ENCODE data around the gene VAMP2. TPM values are rescaled to one million over a fixed set of nuclear protein-coding genes. Genes with fewer than 3 reads are reported as not detected.

Gene VAMP2
- total RNA-seq, 1 donor from 2014 or later = 77.0 TPM

DNA sequence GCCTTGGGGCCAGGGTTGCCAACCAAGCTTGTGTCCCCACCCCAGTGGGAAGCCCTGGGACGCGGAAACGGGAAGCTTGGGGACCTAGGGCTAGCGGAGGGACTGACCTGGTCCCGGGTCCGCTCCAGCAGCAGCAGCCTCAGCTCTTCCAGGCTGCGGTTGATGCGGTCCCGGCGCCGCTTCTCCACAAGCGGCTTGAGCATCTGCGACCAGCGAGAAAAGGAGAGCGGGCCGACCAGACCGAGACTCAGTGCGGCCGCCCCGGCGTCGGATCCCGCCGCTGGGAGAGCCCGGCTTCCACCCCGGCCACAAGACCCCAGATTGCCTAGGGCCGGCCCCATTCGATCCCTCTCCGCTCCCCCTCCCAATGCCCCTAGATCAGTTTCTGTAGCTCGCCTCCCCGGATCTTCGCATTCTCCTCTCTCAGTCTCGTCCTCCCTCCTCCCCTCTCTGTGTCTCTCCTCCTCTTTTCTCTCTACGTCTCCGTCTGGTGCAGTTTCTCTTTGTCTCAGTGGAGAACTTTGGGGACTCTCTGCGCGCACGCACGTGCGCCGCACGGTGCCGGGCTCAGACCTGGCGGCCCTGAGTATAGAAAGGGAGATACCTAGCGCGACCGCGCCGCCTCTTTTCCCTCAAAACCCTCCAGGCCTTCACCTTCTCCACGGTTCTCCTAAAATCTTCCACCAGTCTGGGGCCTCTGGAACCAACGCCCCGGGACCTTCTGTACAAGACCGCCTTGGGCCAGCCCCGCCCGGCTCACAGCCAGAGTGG lies 39.6 kb downstream of the VAMP2 start:
- TF ChIP-seq, protein P1, sequence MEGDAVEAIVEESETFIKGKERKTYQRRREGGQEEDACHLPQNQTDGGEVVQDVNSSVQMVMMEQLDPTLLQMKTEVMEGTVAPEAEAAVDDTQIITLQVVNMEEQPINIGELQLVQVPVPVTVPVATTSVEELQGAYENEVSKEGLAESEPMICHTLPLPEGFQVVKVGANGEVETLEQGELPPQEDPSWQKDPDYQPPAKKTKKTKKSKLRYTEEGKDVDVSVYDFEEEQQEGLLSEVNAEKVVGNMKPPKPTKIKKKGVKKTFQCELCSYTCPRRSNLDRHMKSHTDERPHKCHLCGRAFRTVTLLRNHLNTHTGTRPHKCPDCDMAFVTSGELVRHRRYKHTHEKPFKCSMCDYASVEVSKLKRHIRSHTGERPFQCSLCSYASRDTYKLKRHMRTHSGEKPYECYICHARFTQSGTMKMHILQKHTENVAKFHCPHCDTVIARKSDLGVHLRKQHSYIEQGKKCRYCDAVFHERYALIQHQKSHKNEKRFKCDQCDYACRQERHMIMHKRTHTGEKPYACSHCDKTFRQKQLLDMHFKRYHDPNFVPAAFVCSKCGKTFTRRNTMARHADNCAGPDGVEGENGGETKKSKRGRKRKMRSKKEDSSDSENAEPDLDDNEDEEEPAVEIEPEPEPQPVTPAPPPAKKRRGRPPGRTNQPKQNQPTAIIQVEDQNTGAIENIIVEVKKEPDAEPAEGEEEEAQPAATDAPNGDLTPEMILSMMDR (IDR thresholded peaks at IDR 0.05) = no peak
- Histone ChIP-seq H3K36me3 (no peaks in the 10 kb centered on the region), H3K9me3 (no peaks in the 10 kb centered on the region), H3K27me3 (ENCODE audit: low read depth) (peaks cover 48% of the 10 kb centered on the region), H3K27ac (no peak overlapping the region), H3K4me3 (peak overlapping the region; percentile 74), H3K4me1 (peaks cover 83% of the 10 kb centered on the region)
- intact Hi-C loops (cut with DNase I) = no loop called here
- ATAC-seq (no peak), DNase-seq (no peak)

DNA sequence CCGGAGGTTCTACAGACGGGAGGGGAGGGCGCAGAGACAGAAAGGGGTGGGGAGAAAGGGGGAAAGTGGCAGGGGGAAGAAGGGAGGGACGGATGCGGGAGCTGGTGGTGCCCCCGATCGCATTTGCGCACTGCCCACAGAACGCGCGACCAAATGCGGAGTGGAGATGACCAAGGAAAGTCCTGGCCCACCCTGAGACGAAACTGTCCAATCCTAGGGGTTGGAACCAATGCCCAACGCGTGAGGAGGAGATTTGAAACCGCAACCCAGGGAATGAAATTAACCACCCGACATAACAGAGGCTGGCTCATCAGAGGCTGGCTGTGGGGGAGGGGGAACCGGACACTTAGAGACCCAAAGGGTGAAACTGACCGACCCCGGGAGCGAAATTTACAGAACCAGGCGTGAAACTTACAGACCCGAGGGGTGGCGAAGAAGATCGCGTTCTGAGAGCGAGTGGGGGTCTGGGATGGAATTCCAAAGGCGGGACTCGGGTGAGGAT lies 40.3 kb downstream of the VAMP2 start:
- ATAC-seq (no peak), DNase-seq (no peak)
- peak overlapping the region; percentile 74 for H3K4me3 ChIP-seq
- no peaks in the 10 kb centered on the region for H3K36me3 ChIP-seq
- no peaks in the 10 kb centered on the region for H3K9me3 ChIP-seq
- H3K27ac ChIP-seq = no peak overlapping the region
- intact Hi-C loops (cut with DNase I) = no loop called here
- peaks cover 89% of the 10 kb centered on the region for H3K4me1 ChIP-seq
- TF ChIP-seq, protein P1 (IDR thresholded peaks at IDR 0.05) = no peak
- H3K27me3 ChIP-seq (ENCODE audit: low read depth) = peaks cover 47% of the 10 kb centered on the region

DNA sequence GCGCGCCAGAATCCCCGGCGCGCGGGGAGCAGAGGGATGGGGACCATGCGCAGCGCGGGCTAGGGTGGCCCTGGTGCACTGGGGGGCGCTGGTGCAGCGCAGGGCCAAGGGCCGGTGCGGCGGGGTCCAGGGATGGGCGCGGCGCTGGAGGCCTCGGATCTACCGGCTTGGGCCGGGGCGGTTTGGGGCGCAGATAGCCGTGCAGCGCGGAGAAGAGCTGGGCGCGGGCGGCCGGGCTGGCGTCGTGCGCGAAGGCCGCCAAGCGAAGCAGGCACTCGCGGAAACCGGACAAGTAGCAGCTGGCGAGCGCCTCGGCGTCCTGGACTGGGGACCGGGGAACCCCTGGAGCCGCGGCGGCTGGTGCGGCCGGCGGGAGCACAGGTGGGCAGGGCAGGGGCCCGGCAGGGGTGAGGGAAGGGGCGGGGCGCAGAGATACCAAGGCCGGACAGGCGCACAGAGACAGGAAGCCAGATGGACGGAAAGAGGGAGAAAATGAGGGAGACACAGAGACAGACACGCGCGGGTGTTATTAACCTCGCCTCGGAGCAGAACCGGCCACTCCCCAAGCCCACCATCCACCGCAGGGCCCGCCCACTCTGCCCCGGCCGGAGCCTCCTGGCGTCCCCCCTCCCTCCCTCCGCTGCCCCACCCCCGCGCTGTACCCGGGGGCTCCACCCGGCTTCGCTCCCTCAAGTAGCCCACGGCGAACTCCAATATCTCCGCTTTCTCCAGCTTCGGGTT lies 40.9 kb downstream of the VAMP2 start:
- intact Hi-C loops (cut with DNase I) = no loop called here
- peaks cover 88% of the 10 kb centered on the region for H3K4me1 ChIP-seq

DNA sequence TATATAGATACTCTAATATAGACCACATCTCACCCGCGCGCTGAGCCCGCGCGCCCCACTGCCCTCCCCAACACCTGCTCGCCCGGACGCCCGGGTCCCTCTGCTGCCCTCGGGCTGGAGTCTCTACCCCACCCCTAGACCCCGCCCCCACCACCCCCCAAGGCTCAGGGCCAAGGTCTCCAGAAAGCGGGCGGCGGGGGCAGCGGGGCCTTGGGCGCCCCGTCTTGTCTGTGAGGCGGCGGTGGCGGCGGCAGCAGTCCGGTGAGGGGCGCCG lies 41.4 kb downstream of the VAMP2 start:
- Histone ChIP-seq H3K36me3 (no peaks in the 10 kb centered on the region), H3K4me3 (peak overlapping the region; percentile 74), H3K27me3 (ENCODE audit: low read depth) (peaks cover 59% of the 10 kb centered on the region), H3K9me3 (no peaks in the 10 kb centered on the region), H3K4me1 (peaks cover 85% of the 10 kb centered on the region), H3K27ac (peak overlapping the region; percentile 2)
- DNase-seq = no peak
- TF ChIP-seq, protein P1 (IDR thresholded peaks at IDR 0.05) = no peak
- intact Hi-C loops (cut with DNase I) = no loop called here
- ATAC-seq = no peak

More for the DNA sequence above, 40.9 kb downstream of the VAMP2 start:
- TF ChIP-seq, protein P1 (IDR thresholded peaks at IDR 0.05) = peak; percentile 50
- DNase-seq (no peak), ATAC-seq (peak; percentile 5 to 21)
- Histone ChIP-seq H3K9me3 (no peaks in the 10 kb centered on the region), H3K4me3 (peak overlapping the region; percentile 74), H3K27me3 (ENCODE audit: low read depth) (peaks cover 54% of the 10 kb centered on the region), H3K27ac (peak overlapping the region; percentile 2), H3K36me3 (no peaks in the 10 kb centered on the region)

DNA sequence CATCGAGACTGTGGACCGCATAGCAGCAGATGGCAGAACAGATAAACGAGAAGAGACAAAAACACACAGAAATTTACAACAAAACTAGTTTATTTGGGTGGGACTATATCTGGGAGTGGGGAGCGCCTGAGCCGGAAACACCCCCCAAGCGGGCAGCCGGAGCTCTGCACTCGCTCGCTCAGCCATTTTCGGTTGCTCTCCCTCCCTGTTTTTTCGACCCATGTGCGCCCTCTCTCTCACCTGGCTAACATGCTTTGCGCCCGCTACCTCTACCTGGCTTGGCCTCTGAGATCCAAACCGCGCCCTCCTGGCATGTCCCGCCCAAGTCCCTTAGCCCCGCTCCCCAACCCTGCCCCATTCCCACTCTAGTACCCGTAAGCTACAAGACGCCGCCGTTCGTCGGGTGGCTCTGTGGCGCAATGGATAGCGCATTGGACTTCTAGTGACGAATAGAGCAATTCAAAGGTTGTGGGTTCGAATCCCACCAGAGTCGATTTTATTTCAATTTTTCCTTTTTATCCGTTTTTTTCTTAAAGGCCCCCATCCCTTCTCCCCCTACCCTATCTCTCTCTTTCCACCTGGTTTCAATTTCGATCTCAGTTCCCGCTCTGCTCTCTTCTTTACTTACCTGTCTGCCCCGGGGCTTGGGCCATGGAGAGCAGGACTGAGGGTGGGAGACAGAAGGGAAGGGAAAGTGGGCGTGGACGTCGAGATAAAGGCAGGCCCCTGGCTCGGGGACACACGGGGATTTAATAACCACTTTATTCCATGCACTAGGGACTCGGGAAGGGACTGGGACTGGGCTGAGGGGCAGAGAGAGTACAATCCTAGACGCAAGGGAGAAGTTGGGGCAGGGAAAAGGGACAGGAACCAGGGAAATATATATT lies 42.0 kb downstream of the VAMP2 start:
- Histone ChIP-seq H3K4me3 (peak overlapping the region; percentile 74), H3K27ac (peak overlapping the region; percentile 75), H3K36me3 (no peaks in the 10 kb centered on the region), H3K4me1 (peaks cover 79% of the 10 kb centered on the region), H3K27me3 (ENCODE audit: low read depth) (peaks cover 65% of the 10 kb centered on the region), H3K9me3 (no peaks in the 10 kb centered on the region)
- DNase-seq (peak; percentile 77), ATAC-seq (peak; percentile 7 to 32)
- intact Hi-C loops (cut with DNase I) = no loop called here
- TF ChIP-seq, protein P1 (IDR thresholded peaks at IDR 0.05) = peak; percentile 37
